HEK293 (cell line): ENCODE results near the gene PPP1R10.

Source experiments
- BCL11A ChIP-seq: fragments of 450-650 bp; formaldehyde crosslinking; IDR thresholded peaks from 2 replicates; pipeline ENCODE4 v1.5.1; 2016; ENCODE audit warnings: low read depth, missing biosample characterization, missing genetic modification characterization
- BCL11B ChIP-seq: fragments of 450-650 bp; formaldehyde crosslinking; IDR thresholded peaks from 2 replicates; pipeline ENCODE4 v1.5.1; 2016; ENCODE audit warnings: low read depth, missing biosample characterization, missing genetic modification characterization
- BCL6B ChIP-seq: fragments of 450-650 bp; formaldehyde crosslinking; IDR thresholded peaks from 2 replicates; pipeline ENCODE4 v1.5.1; 2017; ENCODE audit warnings: missing biosample characterization, missing genetic modification characterization
- GLI4 ChIP-seq: fragments of 450-650 bp; formaldehyde crosslinking; IDR thresholded peaks from 2 replicates; pipeline ENCODE4 v1.5.1; 2016; ENCODE audit warnings: missing biosample characterization, missing genetic modification characterization
- HIC1 ChIP-seq: fragments of 450-650 bp; formaldehyde crosslinking; IDR thresholded peaks from 2 replicates; pipeline ENCODE4 v1.5.1; 2016; ENCODE audit warnings: missing biosample characterization, missing genetic modification characterization
- IKZF3 ChIP-seq: fragments of 450-650 bp; IDR thresholded peaks from 2 replicates; pipeline ENCODE4 v1.5.0; 2018; ENCODE audit warnings: missing biosample characterization, mild to moderate bottlenecking, missing genetic modification characterization, moderate library complexity
- KLF1 ChIP-seq: fragments of 450-650 bp; formaldehyde crosslinking; IDR thresholded peaks from 2 replicates; pipeline ENCODE4 v1.5.1; 2016; ENCODE audit warnings: missing biosample characterization, missing genetic modification characterization
- WT1 ChIP-seq: fragments of 450-650 bp; formaldehyde crosslinking; IDR thresholded peaks from 2 replicates; pipeline ENCODE4 v1.5.1; 2016; ENCODE audit warnings: missing biosample characterization, missing genetic modification characterization
- YY2 ChIP-seq: fragments of 450-650 bp; formaldehyde crosslinking; IDR thresholded peaks from 2 replicates; pipeline ENCODE4 v1.5.1; 2016; ENCODE audit warnings: missing biosample characterization, missing genetic modification characterization
- ZBTB20 ChIP-seq: fragments of 450-650 bp; formaldehyde crosslinking; IDR thresholded peaks from 2 replicates; pipeline ENCODE4 v1.5.1; 2016; ENCODE audit warnings: missing biosample characterization, missing genetic modification characterization
- ZBTB48 ChIP-seq: fragments of 450-650 bp; formaldehyde crosslinking; IDR thresholded peaks from 2 replicates; pipeline ENCODE4 v1.5.1; 2016; ENCODE audit warnings: missing biosample characterization, missing genetic modification characterization
- ZFP37 ChIP-seq: fragments of 450-650 bp; formaldehyde crosslinking; IDR thresholded peaks from 2 replicates; pipeline ENCODE4 v1.5.1; 2016; ENCODE audit warnings: missing biosample characterization, missing genetic modification characterization
- ZNF121 ChIP-seq: fragments of 450-650 bp; formaldehyde crosslinking; IDR thresholded peaks from 2 replicates; pipeline ENCODE4 v1.5.1; 2016; ENCODE audit warnings: missing biosample characterization, missing genetic modification characterization
- ZNF148 ChIP-seq: fragments of 450-650 bp; formaldehyde crosslinking; IDR thresholded peaks from 2 replicates; pipeline ENCODE4 v1.5.0; 2017; ENCODE audit warnings: missing biosample characterization, missing genetic modification characterization, borderline replicate concordance
- ZNF157 ChIP-seq: fragments of 450-650 bp; formaldehyde crosslinking; IDR thresholded peaks from 2 replicates; pipeline ENCODE4 v1.5.1; 2016; ENCODE audit warnings: missing biosample characterization, missing genetic modification characterization
- ZNF16 ChIP-seq: fragments of 450-650 bp; formaldehyde crosslinking; IDR thresholded peaks from 2 replicates; pipeline ENCODE4 v1.5.1; 2016; ENCODE audit warnings: low read depth, missing biosample characterization, missing genetic modification characterization
- ZNF341 ChIP-seq: fragments of 450-650 bp; formaldehyde crosslinking; IDR thresholded peaks from 2 replicates; pipeline ENCODE4; 2016; ENCODE audit warnings: low read depth, missing biosample characterization, missing genetic modification characterization
- ZNF391 ChIP-seq: fragments of 450-650 bp; formaldehyde crosslinking; IDR thresholded peaks from 2 replicates; pipeline ENCODE4 v1.5.1; 2016; ENCODE audit warnings: low read depth, missing biosample characterization, missing genetic modification characterization, borderline replicate concordance
- ZNF585B ChIP-seq: fragments of 450-650 bp; formaldehyde crosslinking; IDR thresholded peaks from 2 replicates; pipeline ENCODE4 v1.5.1; 2016; ENCODE audit warnings: missing biosample characterization, missing genetic modification characterization
- ZNF596 ChIP-seq: fragments of 450-650 bp; IDR thresholded peaks from 2 replicates; pipeline ENCODE4 v1.5.0; 2018; ENCODE audit warnings: missing biosample characterization, mild to moderate bottlenecking, missing genetic modification characterization, moderate library complexity
- ZNF777 ChIP-seq: fragments of 450-650 bp; formaldehyde crosslinking; IDR thresholded peaks from 2 replicates; pipeline ENCODE4 v1.5.1; 2017; ENCODE audit warnings: missing biosample characterization, missing genetic modification characterization, borderline replicate concordance
- ZSCAN16 ChIP-seq: fragments of 450-650 bp; formaldehyde crosslinking; IDR thresholded peaks from 2 replicates; pipeline ENCODE4 v1.5.1; 2016; ENCODE audit warnings: missing biosample characterization, missing genetic modification characterization
- TF ChIP-seq, protein P1 (sequence below): fragments of 450-650 bp; formaldehyde crosslinking; IDR thresholded peaks from 2 replicates; pipeline ENCODE4 v1.5.1; 2016; ENCODE audit warnings: missing biosample characterization, missing genetic modification characterization
- TF ChIP-seq, protein P2 (sequence below): fragments of 450-650 bp; formaldehyde crosslinking; IDR thresholded peaks from 2 replicates; pipeline ENCODE4 v1.5.1; 2017; ENCODE audit warnings: missing biosample characterization, missing genetic modification characterization
- TF ChIP-seq, protein P3 (sequence below): fragments of 450-650 bp; formaldehyde crosslinking; conservative IDR thresholded peaks from 2 replicates; pipeline ENCODE4 v1.5.1; 2016; ENCODE audit warnings: low read depth, missing biosample characterization, missing genetic modification characterization

PPP1R10 gene

GRCh38 chr6:30647242-30648116 is 30.4 kb upstream of the PPP1R10 start (continued):
- no peak for TF ChIP-seq ZNF148 (tag by site-specific recombination)
- peak; percentile 83; the same call in 1 of the 2 replicates for TF ChIP-seq BCL11B (tag by site-specific recombination)
- peak; percentile 48 for TF ChIP-seq KLF1 (tag by site-specific recombination)
- peak; percentile 67 for TF ChIP-seq WT1 (tag by site-specific recombination)
- TF ChIP-seq, protein P1, sequence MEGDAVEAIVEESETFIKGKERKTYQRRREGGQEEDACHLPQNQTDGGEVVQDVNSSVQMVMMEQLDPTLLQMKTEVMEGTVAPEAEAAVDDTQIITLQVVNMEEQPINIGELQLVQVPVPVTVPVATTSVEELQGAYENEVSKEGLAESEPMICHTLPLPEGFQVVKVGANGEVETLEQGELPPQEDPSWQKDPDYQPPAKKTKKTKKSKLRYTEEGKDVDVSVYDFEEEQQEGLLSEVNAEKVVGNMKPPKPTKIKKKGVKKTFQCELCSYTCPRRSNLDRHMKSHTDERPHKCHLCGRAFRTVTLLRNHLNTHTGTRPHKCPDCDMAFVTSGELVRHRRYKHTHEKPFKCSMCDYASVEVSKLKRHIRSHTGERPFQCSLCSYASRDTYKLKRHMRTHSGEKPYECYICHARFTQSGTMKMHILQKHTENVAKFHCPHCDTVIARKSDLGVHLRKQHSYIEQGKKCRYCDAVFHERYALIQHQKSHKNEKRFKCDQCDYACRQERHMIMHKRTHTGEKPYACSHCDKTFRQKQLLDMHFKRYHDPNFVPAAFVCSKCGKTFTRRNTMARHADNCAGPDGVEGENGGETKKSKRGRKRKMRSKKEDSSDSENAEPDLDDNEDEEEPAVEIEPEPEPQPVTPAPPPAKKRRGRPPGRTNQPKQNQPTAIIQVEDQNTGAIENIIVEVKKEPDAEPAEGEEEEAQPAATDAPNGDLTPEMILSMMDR (tag by site-specific recombination), result peak; percentile 80
- no peak for TF ChIP-seq ZNF596 (tag by site-specific recombination)
- peak; percentile 83 for TF ChIP-seq HIC1 (tag by site-specific recombination)
- peak; percentile 42; the same call in 1 of the 2 replicates for TF ChIP-seq IKZF3
- TF ChIP-seq, protein P2, sequence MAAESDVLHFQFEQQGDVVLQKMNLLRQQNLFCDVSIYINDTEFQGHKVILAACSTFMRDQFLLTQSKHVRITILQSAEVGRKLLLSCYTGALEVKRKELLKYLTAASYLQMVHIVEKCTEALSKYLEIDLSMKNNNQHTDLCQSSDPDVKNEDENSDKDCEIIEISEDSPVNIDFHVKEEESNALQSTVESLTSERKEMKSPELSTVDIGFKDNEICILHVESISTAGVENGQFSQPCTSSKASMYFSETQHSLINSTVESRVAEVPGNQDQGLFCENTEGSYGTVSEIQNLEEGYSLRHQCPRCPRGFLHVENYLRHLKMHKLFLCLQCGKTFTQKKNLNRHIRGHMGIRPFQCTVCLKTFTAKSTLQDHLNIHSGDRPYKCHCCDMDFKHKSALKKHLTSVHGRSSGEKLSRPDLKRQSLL (tag by site-specific recombination), result no peak
- 0 out of 2 replicates have a peak, but pooled peaks have one; percentile 15 for TF ChIP-seq BCL11A
- peak; percentile 86; the same call in 1 of the 2 replicates for TF ChIP-seq ZBTB20
- no peak for TF ChIP-seq ZNF121
- TF ChIP-seq ZNF16, result no peak
- peak; percentile 97 for TF ChIP-seq ZBTB48 (tag by site-specific recombination)
- TF ChIP-seq ZFP37, result peak; percentile 89
- TF ChIP-seq BCL6B, result no peak
- TF ChIP-seq ZNF157 (tag by site-specific recombination), result no peak
- peak; percentile 48; the same call in 1 of the 2 replicates for TF ChIP-seq ZNF777 (tag by site-specific recombination)
- 0 out of 2 replicates have a peak, but pooled peaks have one; percentile 28 for TF ChIP-seq YY2 (tag by site-specific recombination)
- TF ChIP-seq ZNF341 (tag by site-specific recombination), result no peak
- no peak; the same call in 1 of the 2 replicates for TF ChIP-seq ZNF391
- no peak; the same call in 1 of the 2 replicates for TF ChIP-seq ZSCAN16
- TF ChIP-seq ZNF585B, result no peak
- TF ChIP-seq, protein P3, sequence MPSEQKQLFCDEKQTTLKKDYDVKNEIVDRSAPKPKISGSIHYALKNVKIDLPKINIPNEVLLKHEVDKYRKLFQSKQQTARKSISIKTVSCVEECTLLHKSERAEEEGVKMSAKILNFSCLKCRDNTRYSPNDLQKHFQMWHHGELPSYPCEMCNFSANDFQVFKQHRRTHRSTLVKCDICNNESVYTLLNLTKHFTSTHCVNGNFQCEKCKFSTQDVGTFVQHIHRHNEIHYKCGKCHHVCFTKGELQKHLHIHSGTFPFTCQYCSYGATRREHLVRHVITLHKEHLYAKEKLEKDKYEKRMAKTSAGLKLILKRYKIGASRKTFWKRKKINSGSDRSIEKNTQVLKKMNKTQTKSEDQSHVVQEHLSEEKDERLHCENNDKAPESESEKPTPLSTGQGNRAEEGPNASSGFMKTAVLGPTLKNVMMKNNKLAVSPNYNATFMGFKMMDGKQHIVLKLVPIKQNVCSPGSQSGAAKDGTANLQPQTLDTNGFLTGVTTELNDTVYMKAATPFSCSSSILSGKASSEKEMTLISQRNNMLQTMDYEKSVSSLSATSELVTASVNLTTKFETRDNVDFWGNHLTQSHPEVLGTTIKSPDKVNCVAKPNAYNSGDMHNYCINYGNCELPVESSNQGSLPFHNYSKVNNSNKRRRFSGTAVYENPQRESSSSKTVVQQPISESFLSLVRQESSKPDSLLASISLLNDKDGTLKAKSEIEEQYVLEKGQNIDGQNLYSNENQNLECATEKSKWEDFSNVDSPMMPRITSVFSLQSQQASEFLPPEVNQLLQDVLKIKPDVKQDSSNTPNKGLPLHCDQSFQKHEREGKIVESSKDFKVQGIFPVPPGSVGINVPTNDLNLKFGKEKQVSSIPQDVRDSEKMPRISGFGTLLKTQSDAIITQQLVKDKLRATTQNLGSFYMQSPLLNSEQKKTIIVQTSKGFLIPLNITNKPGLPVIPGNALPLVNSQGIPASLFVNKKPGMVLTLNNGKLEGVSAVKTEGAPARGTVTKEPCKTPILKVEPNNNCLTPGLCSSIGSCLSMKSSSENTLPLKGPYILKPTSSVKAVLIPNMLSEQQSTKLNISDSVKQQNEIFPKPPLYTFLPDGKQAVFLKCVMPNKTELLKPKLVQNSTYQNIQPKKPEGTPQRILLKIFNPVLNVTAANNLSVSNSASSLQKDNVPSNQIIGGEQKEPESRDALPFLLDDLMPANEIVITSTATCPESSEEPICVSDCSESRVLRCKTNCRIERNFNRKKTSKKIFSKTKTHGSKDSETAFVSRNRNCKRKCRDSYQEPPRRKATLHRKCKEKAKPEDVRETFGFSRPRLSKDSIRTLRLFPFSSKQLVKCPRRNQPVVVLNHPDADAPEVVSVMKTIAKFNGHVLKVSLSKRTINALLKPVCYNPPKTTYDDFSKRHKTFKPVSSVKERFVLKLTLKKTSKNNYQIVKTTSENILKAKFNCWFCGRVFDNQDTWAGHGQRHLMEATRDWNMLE (tag by site-specific recombination), result no peak
- TF ChIP-seq GLI4 (tag by site-specific recombination), result peak; percentile 81
